Loucy (cell line): ENCODE results near the gene WEE1.

Source experiments
- CTCF ChIP-seq: fragments of 200-600 bp; sonication (generic); conservative IDR thresholded peaks from 2 replicates; pipeline ENCODE4 v1.5.1; 2014; ENCODE audit warnings: mild to moderate bottlenecking, antibody characterized with exemption, low read length
- EZH2phosphoT487 ChIP-seq: fragments of 200-600 bp; IDR thresholded peaks from 2 replicates; pipeline ENCODE4 v1.6.1; 2018; ENCODE audit warnings: antibody characterized with exemption, mild to moderate bottlenecking, moderate library complexity, borderline replicate concordance

DNA sequence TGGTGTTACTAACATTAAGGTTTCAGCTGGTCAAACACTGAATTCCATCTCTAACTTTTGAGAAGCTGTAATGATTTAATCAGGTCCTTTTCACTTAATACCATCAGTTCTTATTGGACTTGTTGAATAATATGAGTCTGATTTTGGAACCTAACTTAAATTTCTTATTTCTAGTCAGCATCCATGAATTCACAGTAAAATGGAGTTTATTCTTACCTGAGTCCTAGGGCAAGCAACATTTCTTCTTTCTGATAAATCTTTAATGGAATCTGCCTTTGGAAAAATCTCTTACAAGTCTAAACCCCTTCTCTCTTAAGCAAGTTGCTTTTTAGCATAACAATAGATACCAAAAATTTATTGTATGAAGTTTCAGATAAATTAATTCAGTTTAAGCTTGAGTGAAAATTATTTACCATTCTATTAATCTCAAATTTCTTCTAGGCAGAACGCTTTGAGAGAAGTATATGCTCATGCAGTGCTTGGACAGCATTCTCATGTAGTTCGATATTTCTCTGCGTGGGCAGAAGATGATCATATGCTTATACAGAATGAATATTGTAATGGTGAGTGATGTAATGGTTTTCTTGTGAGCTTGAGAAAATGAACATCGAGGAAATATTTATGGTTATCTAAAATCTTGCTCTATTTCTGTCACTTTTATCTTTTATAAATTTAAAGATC lies 3.4 kb downstream of the WEE1 start:
- TF ChIP-seq CTCF: no peak
- no peak for TF ChIP-seq EZH2phosphoT487
